ENCODE data around the gene PALD1. TPM values are rescaled to one million over a fixed set of nuclear protein-coding genes. Genes with fewer than 3 reads are reported as not detected.

The PALD1 gene
- total and polyA plus RNA-seq, 9 of the 15 experiments (the other 6 are each of a cell fraction or from before 2014, with no cell fraction given) = 0.03 to 0.29 (median 0.09) TPM; not detected in 2

DNA sequence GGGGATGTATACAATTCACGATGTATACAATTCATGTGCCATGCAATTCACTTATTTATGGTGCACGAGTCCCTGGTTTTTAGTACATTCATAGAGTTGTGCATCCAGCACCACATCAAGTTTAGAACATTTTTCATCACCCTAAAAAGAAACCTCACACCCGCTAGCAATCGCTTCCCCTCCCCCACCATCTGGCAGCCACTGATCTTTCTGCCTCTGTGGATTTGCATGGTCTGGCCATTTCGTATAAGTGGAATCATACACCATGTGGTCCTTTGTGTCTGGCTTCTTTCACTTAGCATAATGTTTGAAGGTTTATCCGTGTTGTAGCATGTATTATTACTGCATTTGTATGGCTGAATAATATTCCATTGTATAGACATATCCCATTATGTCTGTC, 71.9 kb downstream of the PALD1 start (continued):
- TF ChIP-seq, protein P1, sequence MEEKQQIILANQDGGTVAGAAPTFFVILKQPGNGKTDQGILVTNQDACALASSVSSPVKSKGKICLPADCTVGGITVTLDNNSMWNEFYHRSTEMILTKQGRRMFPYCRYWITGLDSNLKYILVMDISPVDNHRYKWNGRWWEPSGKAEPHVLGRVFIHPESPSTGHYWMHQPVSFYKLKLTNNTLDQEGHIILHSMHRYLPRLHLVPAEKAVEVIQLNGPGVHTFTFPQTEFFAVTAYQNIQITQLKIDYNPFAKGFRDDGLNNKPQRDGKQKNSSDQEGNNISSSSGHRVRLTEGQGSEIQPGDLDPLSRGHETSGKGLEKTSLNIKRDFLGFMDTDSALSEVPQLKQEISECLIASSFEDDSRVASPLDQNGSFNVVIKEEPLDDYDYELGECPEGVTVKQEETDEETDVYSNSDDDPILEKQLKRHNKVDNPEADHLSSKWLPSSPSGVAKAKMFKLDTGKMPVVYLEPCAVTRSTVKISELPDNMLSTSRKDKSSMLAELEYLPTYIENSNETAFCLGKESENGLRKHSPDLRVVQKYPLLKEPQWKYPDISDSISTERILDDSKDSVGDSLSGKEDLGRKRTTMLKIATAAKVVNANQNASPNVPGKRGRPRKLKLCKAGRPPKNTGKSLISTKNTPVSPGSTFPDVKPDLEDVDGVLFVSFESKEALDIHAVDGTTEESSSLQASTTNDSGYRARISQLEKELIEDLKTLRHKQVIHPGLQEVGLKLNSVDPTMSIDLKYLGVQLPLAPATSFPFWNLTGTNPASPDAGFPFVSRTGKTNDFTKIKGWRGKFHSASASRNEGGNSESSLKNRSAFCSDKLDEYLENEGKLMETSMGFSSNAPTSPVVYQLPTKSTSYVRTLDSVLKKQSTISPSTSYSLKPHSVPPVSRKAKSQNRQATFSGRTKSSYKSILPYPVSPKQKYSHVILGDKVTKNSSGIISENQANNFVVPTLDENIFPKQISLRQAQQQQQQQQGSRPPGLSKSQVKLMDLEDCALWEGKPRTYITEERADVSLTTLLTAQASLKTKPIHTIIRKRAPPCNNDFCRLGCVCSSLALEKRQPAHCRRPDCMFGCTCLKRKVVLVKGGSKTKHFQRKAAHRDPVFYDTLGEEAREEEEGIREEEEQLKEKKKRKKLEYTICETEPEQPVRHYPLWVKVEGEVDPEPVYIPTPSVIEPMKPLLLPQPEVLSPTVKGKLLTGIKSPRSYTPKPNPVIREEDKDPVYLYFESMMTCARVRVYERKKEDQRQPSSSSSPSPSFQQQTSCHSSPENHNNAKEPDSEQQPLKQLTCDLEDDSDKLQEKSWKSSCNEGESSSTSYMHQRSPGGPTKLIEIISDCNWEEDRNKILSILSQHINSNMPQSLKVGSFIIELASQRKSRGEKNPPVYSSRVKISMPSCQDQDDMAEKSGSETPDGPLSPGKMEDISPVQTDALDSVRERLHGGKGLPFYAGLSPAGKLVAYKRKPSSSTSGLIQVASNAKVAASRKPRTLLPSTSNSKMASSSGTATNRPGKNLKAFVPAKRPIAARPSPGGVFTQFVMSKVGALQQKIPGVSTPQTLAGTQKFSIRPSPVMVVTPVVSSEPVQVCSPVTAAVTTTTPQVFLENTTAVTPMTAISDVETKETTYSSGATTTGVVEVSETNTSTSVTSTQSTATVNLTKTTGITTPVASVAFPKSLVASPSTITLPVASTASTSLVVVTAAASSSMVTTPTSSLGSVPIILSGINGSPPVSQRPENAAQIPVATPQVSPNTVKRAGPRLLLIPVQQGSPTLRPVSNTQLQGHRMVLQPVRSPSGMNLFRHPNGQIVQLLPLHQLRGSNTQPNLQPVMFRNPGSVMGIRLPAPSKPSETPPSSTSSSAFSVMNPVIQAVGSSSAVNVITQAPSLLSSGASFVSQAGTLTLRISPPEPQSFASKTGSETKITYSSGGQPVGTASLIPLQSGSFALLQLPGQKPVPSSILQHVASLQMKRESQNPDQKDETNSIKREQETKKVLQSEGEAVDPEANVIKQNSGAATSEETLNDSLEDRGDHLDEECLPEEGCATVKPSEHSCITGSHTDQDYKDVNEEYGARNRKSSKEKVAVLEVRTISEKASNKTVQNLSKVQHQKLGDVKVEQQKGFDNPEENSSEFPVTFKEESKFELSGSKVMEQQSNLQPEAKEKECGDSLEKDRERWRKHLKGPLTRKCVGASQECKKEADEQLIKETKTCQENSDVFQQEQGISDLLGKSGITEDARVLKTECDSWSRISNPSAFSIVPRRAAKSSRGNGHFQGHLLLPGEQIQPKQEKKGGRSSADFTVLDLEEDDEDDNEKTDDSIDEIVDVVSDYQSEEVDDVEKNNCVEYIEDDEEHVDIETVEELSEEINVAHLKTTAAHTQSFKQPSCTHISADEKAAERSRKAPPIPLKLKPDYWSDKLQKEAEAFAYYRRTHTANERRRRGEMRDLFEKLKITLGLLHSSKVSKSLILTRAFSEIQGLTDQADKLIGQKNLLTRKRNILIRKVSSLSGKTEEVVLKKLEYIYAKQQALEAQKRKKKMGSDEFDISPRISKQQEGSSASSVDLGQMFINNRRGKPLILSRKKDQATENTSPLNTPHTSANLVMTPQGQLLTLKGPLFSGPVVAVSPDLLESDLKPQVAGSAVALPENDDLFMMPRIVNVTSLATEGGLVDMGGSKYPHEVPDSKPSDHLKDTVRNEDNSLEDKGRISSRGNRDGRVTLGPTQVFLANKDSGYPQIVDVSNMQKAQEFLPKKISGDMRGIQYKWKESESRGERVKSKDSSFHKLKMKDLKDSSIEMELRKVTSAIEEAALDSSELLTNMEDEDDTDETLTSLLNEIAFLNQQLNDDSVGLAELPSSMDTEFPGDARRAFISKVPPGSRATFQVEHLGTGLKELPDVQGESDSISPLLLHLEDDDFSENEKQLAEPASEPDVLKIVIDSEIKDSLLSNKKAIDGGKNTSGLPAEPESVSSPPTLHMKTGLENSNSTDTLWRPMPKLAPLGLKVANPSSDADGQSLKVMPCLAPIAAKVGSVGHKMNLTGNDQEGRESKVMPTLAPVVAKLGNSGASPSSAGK (IDR thresholded peaks at IDR 0.05) = peak; percentile 21; the same call in 1 of the 2 replicates
- no peak for TF ChIP-seq DNMT1 (IDR thresholded peaks at IDR 0.05)
- 0 out of 2 replicates have a peak, but pooled peaks have one; percentile 16 for TF ChIP-seq ARID1B (IDR thresholded peaks at IDR 0.05)
- TF ChIP-seq KLF6 (CRISPR knock-in tag; IDR thresholded peaks at IDR 0.05; ENCODE audit: borderline replicate concordance) = no peak
- TF ChIP-seq ZNF316 (IDR thresholded peaks at IDR 0.05) = no peak
- TF ChIP-seq ZNF766 (CRISPR knock-in tag; conservative IDR thresholded peaks at IDR 0.05) = 0 out of 2 replicates have a peak, but pooled peaks have one; percentile 9
- TF ChIP-seq, protein P2, sequence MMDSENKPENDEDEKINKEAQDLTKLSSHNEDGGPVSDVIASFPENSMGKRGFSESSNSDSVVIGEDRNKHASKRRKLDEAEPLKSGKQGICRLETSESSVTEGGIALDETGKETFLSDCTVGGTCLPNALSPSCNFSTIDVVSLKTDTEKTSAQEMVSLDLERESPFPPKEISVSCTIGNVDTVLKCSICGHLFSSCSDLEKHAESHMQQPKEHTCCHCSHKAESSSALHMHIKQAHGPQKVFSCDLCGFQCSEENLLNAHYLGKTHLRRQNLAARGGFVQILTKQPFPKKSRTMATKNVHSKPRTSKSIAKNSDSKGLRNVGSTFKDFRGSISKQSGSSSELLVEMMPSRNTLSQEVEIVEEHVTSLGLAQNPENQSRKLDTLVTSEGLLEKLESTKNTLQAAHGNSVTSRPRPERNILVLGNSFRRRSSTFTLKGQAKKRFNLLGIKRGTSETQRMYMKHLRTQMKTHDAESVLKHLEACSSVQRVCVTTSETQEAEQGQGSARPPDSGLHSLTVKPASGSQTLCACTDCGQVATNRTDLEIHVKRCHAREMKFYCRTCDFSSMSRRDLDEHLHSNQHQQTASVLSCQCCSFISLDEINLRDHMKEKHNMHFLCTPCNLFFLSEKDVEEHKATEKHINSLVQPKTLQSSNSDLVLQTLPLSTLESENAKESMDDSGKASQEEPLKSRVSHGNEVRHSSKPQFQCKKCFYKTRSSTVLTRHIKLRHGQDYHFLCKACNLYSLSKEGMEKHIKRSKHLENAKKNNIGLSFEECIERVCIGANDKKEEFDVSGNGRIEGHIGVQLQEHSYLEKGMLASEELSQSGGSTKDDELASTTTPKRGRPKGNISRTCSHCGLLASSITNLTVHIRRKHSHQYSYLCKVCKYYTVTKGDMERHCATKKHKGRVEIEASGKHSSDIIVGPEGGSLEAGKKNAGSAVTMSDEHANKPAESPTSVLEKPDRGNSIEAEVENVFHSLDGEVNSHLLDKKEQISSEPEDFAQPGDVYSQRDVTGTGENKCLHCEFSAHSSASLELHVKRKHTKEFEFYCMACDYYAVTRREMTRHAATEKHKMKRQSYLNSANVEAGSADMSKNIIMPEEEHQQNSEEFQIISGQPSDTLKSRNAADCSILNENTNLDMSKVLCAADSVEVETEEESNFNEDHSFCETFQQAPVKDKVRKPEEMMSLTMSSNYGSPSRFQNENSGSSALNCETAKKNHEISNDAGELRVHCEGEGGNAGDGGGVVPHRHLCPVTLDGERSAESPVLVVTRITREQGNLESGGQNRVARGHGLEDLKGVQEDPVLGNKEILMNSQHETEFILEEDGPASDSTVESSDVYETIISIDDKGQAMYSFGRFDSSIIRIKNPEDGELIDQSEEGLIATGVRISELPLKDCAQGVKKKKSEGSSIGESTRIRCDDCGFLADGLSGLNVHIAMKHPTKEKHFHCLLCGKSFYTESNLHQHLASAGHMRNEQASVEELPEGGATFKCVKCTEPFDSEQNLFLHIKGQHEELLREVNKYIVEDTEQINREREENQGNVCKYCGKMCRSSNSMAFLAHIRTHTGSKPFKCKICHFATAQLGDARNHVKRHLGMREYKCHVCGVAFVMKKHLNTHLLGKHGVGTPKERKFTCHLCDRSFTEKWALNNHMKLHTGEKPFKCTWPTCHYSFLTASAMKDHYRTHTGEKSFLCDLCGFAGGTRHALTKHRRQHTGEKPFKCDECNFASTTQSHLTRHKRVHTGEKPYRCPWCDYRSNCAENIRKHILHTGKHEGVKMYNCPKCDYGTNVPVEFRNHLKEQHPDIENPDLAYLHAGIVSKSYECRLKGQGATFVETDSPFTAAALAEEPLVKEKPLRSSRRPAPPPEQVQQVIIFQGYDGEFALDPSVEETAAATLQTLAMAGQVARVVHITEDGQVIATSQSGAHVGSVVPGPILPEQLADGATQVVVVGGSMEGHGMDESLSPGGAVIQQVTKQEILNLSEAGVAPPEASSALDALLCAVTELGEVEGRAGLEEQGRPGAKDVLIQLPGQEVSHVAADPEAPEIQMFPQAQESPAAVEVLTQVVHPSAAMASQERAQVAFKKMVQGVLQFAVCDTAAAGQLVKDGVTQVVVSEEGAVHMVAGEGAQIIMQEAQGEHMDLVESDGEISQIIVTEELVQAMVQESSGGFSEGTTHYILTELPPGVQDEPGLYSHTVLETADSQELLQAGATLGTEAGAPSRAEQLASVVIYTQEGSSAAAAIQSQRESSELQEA (IDR thresholded peaks at IDR 0.05; ENCODE audit: low read depth) = no peak
- TF ChIP-seq COPS2 (conservative IDR thresholded peaks at IDR 0.05) = no peak
